C1 segment of cervical spinal cord (tissue), 14 donors: ENCODE results near the gene MFN1.
A peak's percentile ranks its signal among the peaks of the same experiment; 100 is the strongest.

Experiments used
- DNase-seq, 14 donors: peaks; one replicate each; lab custom pipeline; 2025; lab: John Stamatoyannopoulos, UW

Gene MFN1

GRCh38 chr3:179430277-179430870 is 82.9 kb downstream of the MFN1 start:
- no peak for DNase-seq

DNA sequence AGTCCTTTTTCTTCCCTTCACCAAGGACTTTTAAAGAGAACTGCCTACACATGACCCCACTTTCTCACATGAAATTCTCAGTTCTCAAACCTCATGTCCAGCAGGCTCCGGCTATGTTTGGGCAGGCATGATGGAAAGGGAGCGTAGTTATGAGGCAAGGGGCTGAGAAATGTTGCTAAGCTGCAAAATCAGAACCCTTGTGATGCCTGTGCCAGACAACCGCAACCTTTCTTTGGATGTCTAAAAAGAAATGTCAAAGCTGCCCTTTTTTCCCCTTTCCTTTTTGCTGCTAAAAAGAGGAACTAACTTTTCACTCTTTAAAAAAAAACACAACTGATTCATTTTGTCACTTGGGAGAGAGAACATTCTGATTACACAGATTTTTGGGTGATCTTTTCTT is 84.5 kb downstream of the MFN1 start:
- DNase-seq = peak in 9 of 14 donors; percentile 11 to 58 (median 28)

DNA sequence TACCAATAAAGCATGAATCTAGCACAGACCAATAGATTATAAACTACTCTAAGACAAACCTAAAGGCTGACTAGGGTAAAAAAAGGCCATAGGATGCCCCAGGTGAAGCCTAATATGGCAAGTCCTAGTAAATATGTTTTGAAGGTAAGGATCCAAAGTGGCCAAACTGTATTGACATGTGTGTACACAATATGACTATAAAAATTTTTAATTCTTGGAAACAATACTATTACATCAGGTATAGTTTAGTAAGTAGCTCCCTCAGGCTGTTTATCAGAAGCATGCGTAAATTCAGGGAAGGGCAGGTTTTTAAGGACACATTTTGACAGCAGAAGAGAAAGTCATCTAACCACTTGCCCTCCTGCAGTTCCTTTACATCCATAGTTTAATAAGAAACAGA is 84.9 kb downstream of the MFN1 start:
- DNase-seq = no peak

DNA sequence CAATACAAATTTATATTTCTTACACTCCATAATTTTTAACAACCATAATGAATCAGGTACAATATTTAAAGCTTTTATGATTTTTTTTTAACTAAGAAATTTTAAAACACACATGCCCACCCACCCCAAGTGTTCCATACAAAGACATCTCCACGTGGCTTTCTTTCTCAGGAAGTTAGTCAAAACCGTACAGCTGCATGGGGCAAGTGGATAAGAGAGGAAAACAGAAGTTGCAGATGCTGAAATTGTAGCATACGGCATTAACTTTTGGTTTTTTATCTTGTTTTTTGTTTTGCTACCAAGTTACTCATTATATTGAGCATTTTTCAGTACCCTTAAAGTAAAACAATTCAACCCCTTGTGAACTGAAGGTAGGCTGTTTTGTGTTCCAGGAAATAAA is 89.0 kb downstream of the MFN1 start:
- no peak for DNase-seq

DNA sequence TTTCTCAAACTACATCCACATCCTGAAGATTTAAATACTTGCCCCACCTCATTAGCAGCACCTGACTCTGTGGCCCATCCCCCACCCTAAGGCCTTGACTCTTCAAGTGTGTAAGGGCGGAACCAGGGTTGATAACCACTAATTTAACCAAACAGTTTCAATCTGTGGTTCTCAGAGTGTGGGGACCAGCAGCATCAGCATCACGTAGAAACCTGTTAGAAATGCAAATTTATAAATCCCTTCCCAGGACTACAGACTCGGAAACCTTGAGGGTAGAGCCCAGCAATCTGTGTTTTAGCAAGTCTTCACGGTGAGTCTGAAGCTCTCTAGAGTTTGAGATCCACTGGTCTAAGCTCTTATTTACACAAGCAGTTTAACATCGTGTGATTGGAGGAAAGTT is 91.3 kb downstream of the MFN1 start:
- no peak for DNase-seq
